GM12801 (cell line): ENCODE data around the gene C4orf50.

Experiments
- CTCF ChIP-seq: IDR thresholded peaks from one replicate; pipeline ENCODE4 v1.5.1; 2011; ENCODE audit warnings: control low read depth; ENCODE audit not compliant: insufficient read length; ENCODE audit errors: extremely low read depth

The C4orf50 gene

GRCh38 chr4:6018331-6018730 lies at the start of gene C4orf50:
Gene C4orf50 (minus strand): TSS chr4:6018431.
- no peak for TF ChIP-seq CTCF

GRCh38 chr4:6065934-6066590 lies 47.8 kb upstream of the C4orf50 start:
- no peak for TF ChIP-seq CTCF

DNA sequence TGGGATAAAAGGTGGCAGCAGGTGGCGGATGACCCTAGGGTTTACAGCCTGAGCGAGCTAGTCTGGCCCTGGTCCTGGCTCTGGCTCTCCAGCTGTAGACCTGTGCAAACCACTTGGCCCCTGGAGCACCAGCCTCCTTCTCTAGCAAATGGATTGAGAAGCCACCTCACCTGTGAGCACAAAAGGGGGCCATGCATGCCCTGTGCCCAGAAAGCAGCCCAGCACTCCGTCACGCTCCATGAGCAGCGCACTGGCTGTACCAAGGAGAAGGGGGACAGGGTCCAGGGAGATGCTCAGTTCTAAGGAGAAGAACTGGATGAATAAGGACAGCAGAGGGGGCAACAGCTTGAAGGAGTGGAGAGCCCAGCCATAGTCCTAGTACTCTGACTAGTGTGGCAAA lies 46.9 kb upstream of the C4orf50 start:
- no peak for TF ChIP-seq CTCF

DNA sequence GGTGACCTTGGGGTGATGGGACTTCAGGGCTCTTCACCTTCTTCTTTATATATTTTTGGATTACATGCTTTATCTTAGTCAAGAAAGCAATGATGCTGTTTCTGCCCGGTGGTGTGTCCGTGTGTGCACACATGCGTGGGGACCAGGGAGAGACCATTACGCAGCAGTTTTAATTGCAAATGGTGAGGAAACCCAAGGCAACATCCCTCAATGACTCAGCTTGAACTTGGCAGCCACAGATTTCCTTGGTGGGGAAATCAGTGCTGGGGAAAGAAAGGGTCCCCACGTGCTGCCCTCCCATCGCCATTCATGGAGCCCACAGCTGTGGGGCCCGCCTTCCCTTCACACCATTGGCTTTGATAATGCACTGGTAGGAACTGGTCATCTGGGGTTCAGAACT lies 46.2 kb upstream of the C4orf50 start:
- no peak for TF ChIP-seq CTCF

DNA sequence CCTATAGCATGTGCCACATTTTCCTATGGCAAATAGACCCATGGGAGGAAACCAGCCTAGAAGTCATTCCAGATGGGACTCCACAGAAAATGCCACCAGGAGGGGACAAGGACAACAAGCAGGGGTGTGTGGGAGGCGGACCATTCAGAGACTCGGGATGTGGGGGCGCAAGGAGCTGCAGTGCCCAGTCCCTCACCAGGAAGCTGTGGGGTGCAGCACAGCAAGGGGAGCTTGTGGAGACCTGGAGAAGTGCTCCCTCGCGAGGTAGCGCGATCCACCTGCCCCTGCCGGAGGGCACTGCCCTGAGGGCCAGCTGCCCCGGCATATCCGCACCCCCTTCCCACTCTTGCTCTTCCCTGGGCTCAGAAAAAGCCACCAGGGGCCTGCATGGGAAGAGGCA lies 45.5 kb upstream of the C4orf50 start:
- no peak for TF ChIP-seq CTCF

DNA sequence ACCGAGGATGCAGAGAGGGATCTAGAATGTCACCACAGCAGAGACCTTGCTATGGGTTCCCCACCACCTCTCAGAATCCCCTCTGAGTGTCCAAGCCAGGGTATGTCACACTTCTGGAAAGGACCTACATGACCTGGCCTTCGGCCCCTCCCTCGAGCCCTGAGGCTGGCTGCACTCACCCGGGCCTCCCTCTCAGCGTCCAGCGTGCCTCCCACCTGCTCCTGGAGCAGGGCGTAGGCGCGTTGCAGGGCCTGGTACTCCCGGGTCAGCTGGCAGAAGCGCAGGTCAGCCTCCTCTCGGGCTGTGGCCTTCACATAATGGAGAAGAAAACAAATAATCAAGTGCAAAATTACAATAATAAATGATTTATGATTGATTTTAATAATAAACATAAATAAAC lies 43.9 kb upstream of the C4orf50 start:
- TF ChIP-seq CTCF = no peak

- no peak for TF ChIP-seq CTCF
Measured at GRCh38 chr4:6059375-6059805, 41.2 kb upstream of the C4orf50 start.
